Stimulated activated CD8-positive, alpha-beta memory T cell treated with anti-CD3 and anti-CD28 coated beads, Interleukin-15, amount 100 ng/mL, for 1 hour (primary cell): ENCODE measurements around the gene CDH22.

Experiments
- DNase-seq: peaks from one replicate; pipeline ENCODE4 v3.0.0-alpha.2; 2020; ENCODE audit warnings: low read depth

The CDH22 gene

GRCh38 chr20:46139908-46140482, 168.3 kb downstream of the CDH22 start:
- no peak for DNase-seq

- no peak for DNase-seq
Observed at GRCh38 chr20:46139266-46139889, 168.9 kb downstream of the CDH22 start.

GRCh38 chr20:46137816-46138215, 170.5 kb downstream of the CDH22 start:
- no peak for DNase-seq

- no peak for DNase-seq
Observed at GRCh38 chr20:46135856-46136633, 172.3 kb downstream of the CDH22 start.

- DNase-seq = no peak
Observed at GRCh38 chr20:46134716-46135115, 173.6 kb downstream of the CDH22 start.

- no peak for DNase-seq
Observed at GRCh38 chr20:46133886-46134654, 174.2 kb downstream of the CDH22 start.

GRCh38 chr20:46132705-46133120, 175.6 kb downstream of the CDH22 start:
- peak; percentile 35 for DNase-seq

- DNase-seq = no peak
Observed at GRCh38 chr20:46131396-46131795, 176.9 kb downstream of the CDH22 start.

GRCh38 chr20:46130534-46130933, 177.8 kb downstream of the CDH22 start:
- no peak for DNase-seq

- DNase-seq = no peak
Observed at GRCh38 chr20:46129955-46130481, 178.3 kb downstream of the CDH22 start.

GRCh38 chr20:46128310-46129151, 179.8 kb downstream of the CDH22 start:
- DNase-seq = no peak

- no peak for DNase-seq
Observed at GRCh38 chr20:46127396-46128010, 180.8 kb downstream of the CDH22 start.

GRCh38 chr20:46126440-46127056, 181.8 kb downstream of the CDH22 start:
- DNase-seq = no peak
